ENCODE measurements around the gene MOB3C.
"Not testable (repeated sequence)": the region's sequence is repeated elsewhere in the genome, so short reads cannot be mapped to it uniquely, and the experiment has no call there.

Gene MOB3C

DNA sequence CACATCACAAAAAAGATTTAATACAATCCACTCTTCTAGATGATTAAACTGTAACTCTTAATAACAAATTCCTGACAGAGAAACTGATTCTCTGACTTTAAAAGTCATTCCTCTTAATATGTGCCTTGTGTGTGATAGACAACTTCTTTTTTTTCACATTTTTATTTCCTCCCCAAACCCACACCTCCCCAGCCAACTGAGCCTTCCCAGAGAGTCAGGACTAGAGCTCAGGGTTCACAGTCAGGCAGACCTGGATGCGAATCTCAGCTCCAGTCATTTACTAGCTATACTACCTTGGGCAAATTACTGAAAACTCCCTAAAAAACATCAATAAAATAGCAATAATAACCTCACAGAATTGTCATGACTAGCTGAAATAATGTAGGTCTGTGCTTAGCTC, 37.4 kb upstream of the MOB3C start:
- no peak overlapping the region for H3K4me3 ChIP-seq (ENCODE audit: low read length)
- TF ChIP-seq, protein P1, sequence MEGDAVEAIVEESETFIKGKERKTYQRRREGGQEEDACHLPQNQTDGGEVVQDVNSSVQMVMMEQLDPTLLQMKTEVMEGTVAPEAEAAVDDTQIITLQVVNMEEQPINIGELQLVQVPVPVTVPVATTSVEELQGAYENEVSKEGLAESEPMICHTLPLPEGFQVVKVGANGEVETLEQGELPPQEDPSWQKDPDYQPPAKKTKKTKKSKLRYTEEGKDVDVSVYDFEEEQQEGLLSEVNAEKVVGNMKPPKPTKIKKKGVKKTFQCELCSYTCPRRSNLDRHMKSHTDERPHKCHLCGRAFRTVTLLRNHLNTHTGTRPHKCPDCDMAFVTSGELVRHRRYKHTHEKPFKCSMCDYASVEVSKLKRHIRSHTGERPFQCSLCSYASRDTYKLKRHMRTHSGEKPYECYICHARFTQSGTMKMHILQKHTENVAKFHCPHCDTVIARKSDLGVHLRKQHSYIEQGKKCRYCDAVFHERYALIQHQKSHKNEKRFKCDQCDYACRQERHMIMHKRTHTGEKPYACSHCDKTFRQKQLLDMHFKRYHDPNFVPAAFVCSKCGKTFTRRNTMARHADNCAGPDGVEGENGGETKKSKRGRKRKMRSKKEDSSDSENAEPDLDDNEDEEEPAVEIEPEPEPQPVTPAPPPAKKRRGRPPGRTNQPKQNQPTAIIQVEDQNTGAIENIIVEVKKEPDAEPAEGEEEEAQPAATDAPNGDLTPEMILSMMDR (conservative IDR thresholded peaks at IDR 0.05; ENCODE audit: low read depth, low read length): no peak

DNA sequence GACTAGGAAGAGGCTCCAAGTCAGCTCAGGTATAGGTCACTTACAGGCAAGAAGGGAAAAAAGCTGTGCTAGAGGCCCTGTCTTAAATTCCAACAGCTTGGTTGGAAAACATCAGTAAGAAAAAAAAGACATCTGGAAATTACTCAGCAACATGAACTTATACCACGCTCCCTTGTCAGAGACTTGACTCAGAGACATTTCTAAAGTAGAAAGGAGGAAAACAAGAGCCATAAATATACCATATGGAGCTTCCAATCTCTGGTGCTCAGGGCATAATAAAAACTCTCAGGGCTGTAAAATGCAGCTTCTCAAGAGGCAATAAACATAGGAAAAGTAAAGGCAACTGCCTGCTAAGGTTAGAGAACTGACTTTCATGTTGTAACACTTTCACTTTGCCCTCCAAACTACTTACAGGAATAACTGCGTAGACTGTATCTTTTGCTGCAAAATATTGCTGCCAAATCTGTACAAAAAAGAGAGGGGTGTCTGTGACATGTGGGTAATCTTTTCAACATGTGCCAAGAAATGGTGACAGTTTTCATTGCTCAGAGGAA, 36.9 kb upstream of the MOB3C start:
- TF ChIP-seq, protein P1 (conservative IDR thresholded peaks at IDR 0.05; ENCODE audit: low read depth, low read length): no peak
- DNase-seq (ENCODE audit: low read depth): no peak
- no peak overlapping the region for H3K4me3 ChIP-seq (ENCODE audit: low read length)

More for the DNA sequence above, 37.4 kb upstream of the MOB3C start:
- no peak for DNase-seq (ENCODE audit: low read depth)

DNA sequence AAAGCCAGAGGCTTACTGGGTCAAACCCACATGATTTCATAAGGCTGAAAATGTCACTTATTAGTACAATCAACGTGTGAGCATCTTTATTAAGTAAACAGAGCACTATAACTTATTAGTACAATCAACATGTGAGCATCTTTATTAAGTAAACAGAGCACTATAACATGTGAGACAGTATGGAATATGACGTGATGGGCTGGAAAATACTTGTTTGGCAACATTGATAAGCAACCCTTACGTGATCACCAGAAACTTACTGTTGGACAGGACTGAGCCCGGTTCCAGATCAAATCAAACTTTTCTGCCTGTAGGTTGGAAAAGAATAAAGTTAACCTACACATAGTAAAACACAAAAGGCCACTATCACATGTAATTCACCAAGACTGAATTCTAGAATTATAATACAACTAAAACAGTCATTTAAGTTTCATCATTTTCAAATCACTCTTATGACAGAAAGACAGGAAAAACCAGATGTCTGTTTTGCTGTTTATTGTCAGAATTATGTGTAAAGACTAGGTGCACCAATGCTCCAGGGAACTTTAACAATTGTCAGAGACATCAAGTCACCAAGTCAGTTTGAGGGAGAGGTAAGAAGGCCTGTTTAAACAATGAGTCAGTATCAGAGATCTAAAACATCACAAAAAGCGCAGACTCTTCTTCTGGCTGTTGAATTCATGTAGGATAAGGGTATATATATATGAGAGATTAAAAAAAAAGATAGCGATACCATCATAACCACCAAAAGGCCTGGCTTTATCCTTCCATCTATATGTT, 35.9 kb upstream of the MOB3C start:
- DNase-seq (ENCODE audit: low read depth): no peak
- no peak overlapping the region for H3K4me3 ChIP-seq (ENCODE audit: low read length)
- TF ChIP-seq, protein P1 (conservative IDR thresholded peaks at IDR 0.05; ENCODE audit: low read depth, low read length): no peak

DNA sequence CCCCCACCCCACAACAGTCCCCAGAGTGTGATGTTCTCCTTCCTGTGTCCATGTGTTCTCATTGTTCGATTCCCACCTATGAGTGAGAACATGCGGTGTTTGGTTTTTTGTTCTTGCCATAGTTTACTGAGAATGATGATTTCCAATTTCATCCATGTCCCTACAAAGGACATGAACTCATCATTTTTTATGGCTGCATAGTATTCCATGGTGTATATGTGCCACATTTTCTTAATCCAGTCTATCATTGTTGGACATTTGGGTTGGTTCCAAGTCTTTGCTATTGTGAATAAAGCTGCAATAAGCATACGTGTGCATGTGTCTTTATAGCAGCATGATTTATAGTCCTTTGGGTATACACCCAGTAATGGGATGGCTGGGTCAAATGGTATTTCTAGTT, 34.5 kb upstream of the MOB3C start:
- not testable (repeated sequence) for H3K4me3 ChIP-seq (ENCODE audit: low read length); DNase-seq (ENCODE audit: low read depth)

GRCh38 chr1:46650491-46650890, 33.9 kb upstream of the MOB3C start:
- TF ChIP-seq, protein P1 (conservative IDR thresholded peaks at IDR 0.05; ENCODE audit: low read depth, low read length): no peak
- DNase-seq (ENCODE audit: low read depth): no peak
- no peak overlapping the region for H3K4me3 ChIP-seq (ENCODE audit: low read length)

- TF ChIP-seq, protein P1 (conservative IDR thresholded peaks at IDR 0.05; ENCODE audit: low read depth, low read length): no peak
- DNase-seq (ENCODE audit: low read depth): no peak
- no peak overlapping the region for H3K4me3 ChIP-seq (ENCODE audit: low read length)
These were observed 33.2 kb upstream of the MOB3C start for GRCh38 chr1:46649764-46650163.

DNA sequence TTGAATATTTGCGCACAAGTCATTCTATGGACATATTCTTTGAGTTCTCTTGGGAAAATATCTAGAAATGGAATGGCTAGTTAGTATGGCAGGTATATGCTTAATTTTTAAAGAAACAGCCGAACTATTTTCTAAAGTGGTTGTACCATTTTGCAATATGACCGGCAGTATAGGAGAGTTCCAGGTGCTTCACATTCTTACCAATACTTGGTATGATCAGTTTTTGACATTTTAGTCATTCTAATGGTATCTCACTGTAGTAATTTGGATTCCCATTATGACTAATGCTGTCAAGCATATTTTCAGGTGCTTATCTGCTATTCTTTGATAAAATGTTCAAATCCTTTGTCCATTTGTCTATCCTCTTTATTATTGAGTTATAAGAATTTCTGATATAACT, 31.0 kb upstream of the MOB3C start:
- TF ChIP-seq, protein P1 (conservative IDR thresholded peaks at IDR 0.05; ENCODE audit: low read depth, low read length): no peak
- DNase-seq (ENCODE audit: low read depth): no peak
- no peak overlapping the region for H3K4me3 ChIP-seq (ENCODE audit: low read length)

All from retinal pigment epithelial cell (primary cell).